SK-N-MC (cell line): Measurements from ENCODE around the gene EIF3D.
"Not testable (repeated sequence)": the region's sequence is repeated elsewhere in the genome, so short reads cannot be mapped to it uniquely, and the experiment has no call there.

Source experiments
- DNase-seq: peaks from one replicate; pipeline ENCODE4 v3.0.0-alpha.2; 2011; ENCODE audit warnings: low read depth, low spot score
- H3K27ac ChIP-seq: fragments of 200-600 bp; sonication (generic); 2 replicates; pipeline ENCODE4 v1.5.1; 2016; ENCODE audit warnings: mixed run types
- H3K36me3 ChIP-seq: fragments of 200-600 bp; sonication (generic); 2 replicates; pipeline ENCODE4 v1.6.1; 2017; ENCODE audit warnings: antibody characterized with exemption, low read length, mixed read lengths; ENCODE audit not compliant: insufficient read depth
- H3K4me3 ChIP-seq: fragments of 200-600 bp; sonication (generic); 2 replicates; pipeline ENCODE4 v1.5.1; 2016
- H3K9ac ChIP-seq: fragments of 200-600 bp; sonication (generic); 2 replicates; pipeline ENCODE4 v1.8.0; 2017; ENCODE audit warnings: mixed run types, mixed read lengths; ENCODE audit not compliant: insufficient read length
- H3K9me3 ChIP-seq: fragments of 200-600 bp; sonication (generic); 2 replicates; pipeline ENCODE4 v1.6.1; 2017; ENCODE audit warnings: low read depth, mild to moderate bottlenecking, antibody characterized with exemption, low read length, moderate library complexity, mixed read lengths
- EZH2 ChIP-seq: fragments of 200-600 bp; sonication (generic); IDR thresholded peaks from one replicate; pipeline ENCODE4 v1.6.1; 2017; ENCODE audit warnings: antibody characterized with exemption
- FOXP2 ChIP-seq: optimal IDR thresholded peaks from 2 replicates; pipeline ENCODE3; 2011; ENCODE audit warnings: mild to moderate bottlenecking, moderate library complexity; ENCODE audit not compliant: insufficient read depth; ENCODE audit errors: extremely low read length, control extremely low read depth
- POLR2AphosphoS5 ChIP-seq: IDR thresholded peaks from 2 replicates; pipeline ENCODE4 v1.6.1; 2012; ENCODE audit warnings: mild to moderate bottlenecking, low read depth, low read length, borderline replicate concordance

The EIF3D gene

DNA sequence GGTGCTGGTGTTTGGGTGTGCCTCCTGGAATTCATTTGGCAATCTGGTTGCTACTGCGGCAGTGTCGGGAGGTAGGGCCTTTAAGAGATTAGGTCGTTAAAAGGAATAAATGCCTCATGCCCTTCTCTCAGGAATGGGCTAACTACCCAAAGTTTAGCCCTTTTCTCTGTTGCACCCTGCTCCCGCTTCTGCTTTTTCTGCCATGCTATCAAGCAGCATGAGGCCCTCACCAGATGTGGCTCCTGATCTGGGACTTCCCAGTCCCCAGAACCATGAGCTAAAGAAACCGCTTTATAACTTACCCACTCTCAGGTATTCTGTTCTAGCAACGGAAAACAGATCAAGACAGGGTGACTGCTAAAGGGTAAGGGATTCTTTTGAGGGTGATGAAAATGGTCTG is 6.3 kb downstream of the EIF3D start:
- no peak for DNase-seq
- no peak for TF ChIP-seq FOXP2
- peaks cover 100% of the 10 kb centered on the region for H3K36me3 ChIP-seq
- H3K4me3 ChIP-seq = no peak overlapping the region
- H3K27ac ChIP-seq = no peak overlapping the region
- no peaks in the 10 kb centered on the region for H3K9me3 ChIP-seq
- H3K9ac ChIP-seq = no peak overlapping the region

DNA sequence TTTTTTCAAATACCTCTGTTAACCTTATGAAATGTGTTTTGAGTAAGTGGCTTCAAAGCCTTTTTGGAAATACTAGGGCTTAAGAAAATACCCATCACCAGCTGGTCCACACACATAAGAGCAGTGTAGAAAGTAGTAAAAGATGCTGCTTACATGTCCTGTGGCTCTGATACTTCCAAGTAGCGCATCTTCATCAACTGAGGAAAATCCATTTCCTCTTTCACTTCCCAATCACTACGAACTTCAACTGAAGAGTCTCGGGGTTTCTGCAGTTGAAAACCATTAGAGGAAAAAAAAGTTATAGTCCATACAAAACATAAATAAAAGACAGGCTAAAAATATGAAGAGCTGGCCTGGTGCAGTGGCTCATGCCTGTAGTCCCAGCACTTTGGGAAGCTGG is 8.5 kb downstream of the EIF3D start:
- Histone ChIP-seq H3K36me3 (peaks cover 100% of the 10 kb centered on the region), H3K27ac (no peak overlapping the region), H3K9me3 (no peaks in the 10 kb centered on the region), H3K9ac (no peak overlapping the region), H3K4me3 (no peak overlapping the region)
- no peak for TF ChIP-seq EZH2
- TF ChIP-seq POLR2AphosphoS5 = no peak
- TF ChIP-seq FOXP2 = no peak
- no peak for DNase-seq

DNA sequence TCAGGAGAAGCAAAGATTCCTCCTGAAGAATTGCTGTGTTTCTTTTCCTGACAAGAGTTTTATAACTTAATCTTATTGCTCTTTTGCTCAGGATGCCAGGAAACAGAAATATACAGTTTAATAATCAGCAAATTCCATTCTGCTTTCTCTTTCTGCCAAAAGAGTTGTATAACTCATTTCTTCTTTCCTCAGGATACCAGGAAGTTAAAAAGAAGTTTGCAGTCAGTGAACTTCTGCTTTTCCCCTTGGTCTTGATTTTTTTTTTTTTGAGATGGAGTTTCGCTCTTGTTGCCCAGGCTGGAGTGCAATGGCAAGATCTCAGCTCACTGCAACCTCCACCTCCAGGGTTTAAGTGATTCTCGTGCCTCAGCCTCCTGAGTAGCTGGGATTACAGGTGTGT is 9.1 kb downstream of the EIF3D start:
- DNase-seq, H3K4me3 ChIP-seq, H3K9me3 ChIP-seq, H3K27ac ChIP-seq, H3K9ac ChIP-seq: not testable (repeated sequence)
- peaks cover 99% of the 10 kb centered on the region for H3K36me3 ChIP-seq

DNA sequence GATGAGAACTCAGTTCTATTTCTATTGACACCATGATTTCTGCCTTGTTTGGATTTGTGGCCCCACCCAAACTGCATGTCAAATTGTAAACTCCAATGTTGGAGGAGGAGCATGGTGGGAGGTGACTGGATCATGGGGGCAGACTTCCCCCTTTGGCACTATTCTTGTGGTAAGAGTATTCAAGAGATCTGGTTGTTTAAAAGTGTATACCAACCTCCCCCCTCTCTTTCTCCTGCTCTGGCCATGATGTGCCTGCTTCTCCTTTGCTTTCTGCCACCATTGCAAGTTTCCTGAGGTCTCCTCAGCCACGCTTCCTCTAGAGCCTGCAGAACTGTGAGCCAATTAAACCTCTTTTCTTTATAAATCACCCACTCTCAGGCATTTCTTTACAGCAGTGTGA is 14.2 kb downstream of the EIF3D start:
- DNase-seq = no peak
- Histone ChIP-seq H3K27ac (no peak overlapping the region), H3K9me3 (no peaks in the 10 kb centered on the region), H3K4me3 (no peak overlapping the region), H3K36me3 (peaks cover 93% of the 10 kb centered on the region), H3K9ac (no peak overlapping the region)
- no peak for TF ChIP-seq POLR2AphosphoS5

DNA sequence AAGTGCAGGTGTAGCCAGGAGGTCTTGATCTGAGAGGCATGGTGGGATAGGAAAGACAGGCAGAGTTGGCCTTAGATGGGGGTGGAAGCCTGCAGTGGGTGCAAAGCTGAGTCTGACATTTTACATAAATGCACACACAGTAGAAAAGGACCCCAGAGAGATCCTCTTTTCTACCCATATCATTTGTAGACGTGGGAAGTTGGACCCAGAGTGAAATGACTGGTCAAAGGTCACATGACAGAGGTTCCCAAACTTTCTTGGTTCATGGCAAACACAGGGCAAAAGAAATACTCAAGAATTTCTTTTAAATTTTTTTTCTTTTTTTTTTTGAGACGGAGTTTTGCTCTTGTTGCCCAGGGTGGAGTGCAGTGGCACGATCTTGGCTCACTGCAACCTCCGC is 16.0 kb downstream of the EIF3D start:
- TF ChIP-seq FOXP2 (no peak), EZH2 (no peak), POLR2AphosphoS5 (no peak)

DNA sequence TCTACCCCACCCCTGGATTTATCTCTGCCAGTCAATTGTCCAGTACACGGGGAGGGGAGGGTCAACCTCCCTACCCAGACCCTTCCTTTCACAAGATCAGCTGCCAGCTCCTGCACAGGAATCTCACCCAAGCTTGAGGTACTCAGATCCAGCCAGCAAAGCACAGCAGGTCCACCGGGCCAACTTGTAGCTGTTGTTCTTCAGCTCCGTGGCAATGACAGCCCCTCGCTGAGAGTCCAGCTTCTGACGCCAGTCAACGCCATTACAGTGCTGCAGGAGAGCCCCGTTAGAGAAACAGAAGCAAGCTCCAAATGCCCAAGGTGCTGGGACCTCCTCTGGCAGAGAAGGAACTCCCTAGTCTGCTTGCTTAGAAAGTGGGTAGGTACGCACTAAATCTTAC is 16.6 kb downstream of the EIF3D start:
- DNase-seq = no peak
- Histone ChIP-seq H3K4me3 (no peak overlapping the region), H3K27ac (no peak overlapping the region), H3K9ac (no peak overlapping the region), H3K36me3 (peaks cover 68% of the 10 kb centered on the region), H3K9me3 (no peaks in the 10 kb centered on the region)
- no peak for TF ChIP-seq POLR2AphosphoS5
- TF ChIP-seq EZH2 = no peak
- no peak for TF ChIP-seq FOXP2

More for the DNA sequence above, 16.0 kb downstream of the EIF3D start:
- no peak overlapping the region for H3K9ac ChIP-seq
- H3K27ac ChIP-seq = no peak overlapping the region
- no peaks in the 10 kb centered on the region for H3K9me3 ChIP-seq
- no peak for DNase-seq
- H3K36me3 ChIP-seq = peaks cover 75% of the 10 kb centered on the region
- H3K4me3 ChIP-seq = no peak overlapping the region

DNA sequence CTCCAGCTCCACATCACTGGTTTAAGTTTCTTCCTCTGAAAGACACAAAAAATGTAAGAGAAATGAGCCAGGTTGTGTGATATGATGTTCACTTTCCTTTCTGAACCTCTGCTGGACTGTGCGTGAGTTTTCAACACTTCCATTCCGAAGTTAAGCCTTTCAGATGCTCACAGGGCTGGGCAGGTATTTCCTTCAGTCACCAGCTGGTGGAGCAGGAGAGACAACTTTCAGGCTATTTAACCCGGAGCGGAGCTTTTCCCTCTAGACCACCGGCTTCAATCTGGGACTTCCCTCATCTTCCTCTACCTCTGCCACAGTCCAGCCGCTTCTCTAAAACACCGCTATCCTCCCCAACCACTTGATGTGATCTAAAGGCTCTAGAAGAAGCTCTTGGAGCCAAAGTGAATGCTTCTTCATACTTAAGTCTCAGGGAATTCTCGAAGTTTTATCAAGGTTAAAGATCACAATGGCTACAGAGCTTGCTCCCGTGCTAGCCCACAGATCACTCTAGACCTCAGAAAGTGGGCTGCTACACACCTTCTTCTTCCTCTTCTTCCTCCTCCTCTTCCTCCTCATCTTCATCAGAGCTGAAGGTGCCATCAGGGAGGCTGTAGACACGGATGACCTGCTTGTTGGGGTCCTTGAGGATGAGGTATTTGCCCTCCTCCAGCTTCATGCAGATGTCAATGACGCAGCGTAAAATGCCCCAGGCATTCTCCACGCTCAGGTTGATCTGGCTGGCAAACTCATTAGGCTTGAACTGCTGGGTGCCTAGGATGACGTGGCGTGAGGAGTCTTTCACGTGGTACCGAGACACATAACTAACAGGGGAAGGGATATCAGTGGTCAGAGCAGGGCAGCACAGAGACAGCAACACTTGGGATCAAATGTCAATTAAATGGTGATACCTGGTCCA is 17.7 kb downstream of the EIF3D start:
- no peak for TF ChIP-seq FOXP2
- no peak for TF ChIP-seq EZH2
- TF ChIP-seq POLR2AphosphoS5 = no peak
- no peaks in the 10 kb centered on the region for H3K9me3 ChIP-seq
- H3K4me3 ChIP-seq = no peak overlapping the region
- H3K36me3 ChIP-seq = peaks cover 57% of the 10 kb centered on the region
- H3K27ac ChIP-seq = peak overlapping the region; percentile 6; the same call in 1 of the 2 replicates
- no peak overlapping the region for H3K9ac ChIP-seq
- DNase-seq = no peak

DNA sequence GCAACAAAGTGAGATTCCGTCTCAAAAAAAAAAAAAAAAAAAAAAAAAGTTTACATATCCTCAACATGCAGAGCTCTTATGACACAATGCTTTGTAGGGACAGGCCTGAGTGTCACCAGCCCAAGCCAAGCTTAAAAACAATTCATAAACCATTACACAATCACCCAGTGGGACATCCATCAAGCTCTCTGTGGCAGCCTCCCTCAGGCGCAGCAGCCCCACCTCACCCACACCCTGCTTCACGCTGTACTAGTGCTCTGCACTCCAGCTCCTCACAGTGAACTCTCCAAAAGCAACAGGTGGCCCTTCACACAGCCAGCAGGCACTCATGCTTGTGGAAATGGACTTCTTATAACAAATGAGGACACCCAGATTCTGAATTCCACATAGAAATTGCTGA is 18.6 kb downstream of the EIF3D start:
- H3K9me3 ChIP-seq = no peaks in the 10 kb centered on the region
- H3K4me3 ChIP-seq = no peak overlapping the region
- DNase-seq = no peak
- H3K9ac ChIP-seq = no peak overlapping the region
- 0 out of 2 replicates have a peak overlapping the region, but pooled peaks have one; percentile 37 for H3K27ac ChIP-seq
- TF ChIP-seq EZH2 = no peak
- TF ChIP-seq POLR2AphosphoS5 = no peak
- peaks cover 53% of the 10 kb centered on the region for H3K36me3 ChIP-seq

DNA sequence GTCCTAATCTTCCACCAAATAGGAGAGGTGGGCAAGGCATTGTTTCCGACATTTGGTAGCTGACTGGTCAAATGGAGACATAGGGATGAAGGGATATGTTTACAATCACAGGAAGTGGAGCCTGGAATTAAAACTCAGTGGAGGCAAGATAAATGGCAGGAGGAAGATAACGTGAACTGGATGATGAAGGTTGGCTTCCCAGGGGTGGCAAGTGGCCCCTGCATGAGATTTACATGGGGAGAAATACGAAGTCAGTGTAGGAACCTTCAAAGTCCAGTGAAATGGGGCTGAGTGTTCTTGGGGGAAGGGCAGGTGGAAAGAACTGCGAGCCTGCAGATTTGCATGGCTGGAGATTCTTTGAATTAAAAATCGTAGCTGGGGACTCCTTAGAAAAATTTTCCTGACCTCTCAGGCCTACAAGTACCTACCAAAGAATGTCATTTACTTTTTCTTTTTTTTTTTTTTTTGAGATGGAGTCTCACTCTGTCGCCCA is 21.4 kb downstream of the EIF3D start:
- Histone ChIP-seq H3K9me3 (no peaks in the 10 kb centered on the region), H3K36me3 (peaks cover 41% of the 10 kb centered on the region), H3K9ac (peak overlapping the region; percentile 71), H3K27ac (peak overlapping the region; percentile 82), H3K4me3 (peak overlapping the region; percentile 93)
- DNase-seq = no peak
- TF ChIP-seq POLR2AphosphoS5 = no peak
- no peak for TF ChIP-seq FOXP2
- no peak for TF ChIP-seq EZH2
